DMS 273 treated with DMSO at 0.1 percent for 48 hours (cell line): ENCODE results near the gene COL6A2.

Experiments used
- DNase-seq: peaks from one replicate; lab custom pipeline; 2025; lab: John Stamatoyannopoulos, UW

COL6A2 gene

DNA sequence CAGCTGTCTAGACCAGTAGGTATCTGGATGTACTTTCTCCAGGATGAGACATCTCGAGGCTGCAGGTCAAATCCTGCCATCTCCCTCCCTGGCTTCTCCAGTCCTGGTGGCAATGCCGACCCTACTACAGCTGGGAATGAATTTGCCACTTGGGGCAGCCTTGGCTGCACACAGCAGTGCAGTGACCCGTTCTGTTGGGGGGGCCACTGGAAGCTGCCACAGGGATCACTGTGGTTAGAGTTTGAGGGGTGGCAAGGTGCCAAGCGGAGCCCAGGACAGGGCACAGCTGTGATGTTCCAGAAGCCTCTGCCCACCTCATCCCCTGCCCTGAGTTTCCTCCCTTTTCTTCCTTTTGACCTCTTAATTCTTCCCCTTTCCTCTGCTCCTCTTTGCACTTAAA lies 17.1 kb downstream of the COL6A2 start:
- DNase-seq: no peak

DNA sequence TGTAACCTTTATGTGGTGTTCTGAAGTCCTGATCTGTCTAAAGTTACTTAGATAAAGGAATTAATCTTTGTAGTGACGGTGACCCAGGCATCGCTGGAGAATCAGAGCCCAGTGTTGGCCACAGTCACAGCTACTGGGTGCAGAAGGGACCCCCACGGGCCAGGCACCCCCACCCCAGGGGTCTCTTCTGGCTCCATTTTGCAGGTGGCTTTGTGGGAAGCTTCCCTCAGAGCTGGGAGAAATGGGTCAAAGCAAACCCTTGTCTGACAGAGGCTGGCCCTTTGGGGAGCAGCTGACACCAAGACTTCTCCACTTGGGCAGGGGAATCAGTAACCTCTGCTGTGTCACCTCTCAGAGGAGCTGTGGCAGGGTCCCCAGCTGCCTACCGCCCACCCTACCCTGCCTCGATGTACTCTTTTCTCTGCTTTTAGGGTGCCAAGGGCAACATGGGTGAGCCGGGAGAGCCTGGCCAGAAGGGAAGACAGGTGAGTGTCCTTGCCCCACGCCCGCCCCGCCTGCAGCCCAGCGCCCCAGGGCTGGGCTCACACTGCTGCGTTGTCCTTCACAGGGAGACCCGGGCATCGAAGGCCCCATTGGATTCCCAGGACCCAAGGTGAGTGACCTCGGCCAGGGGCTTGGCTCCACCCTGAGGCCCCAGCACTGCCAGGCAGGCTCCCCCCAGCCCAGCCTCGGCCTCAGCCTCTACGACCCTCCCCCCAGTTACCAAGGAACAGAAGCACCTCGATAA lies 17.7 kb downstream of the COL6A2 start:
- no peak for DNase-seq

DNA sequence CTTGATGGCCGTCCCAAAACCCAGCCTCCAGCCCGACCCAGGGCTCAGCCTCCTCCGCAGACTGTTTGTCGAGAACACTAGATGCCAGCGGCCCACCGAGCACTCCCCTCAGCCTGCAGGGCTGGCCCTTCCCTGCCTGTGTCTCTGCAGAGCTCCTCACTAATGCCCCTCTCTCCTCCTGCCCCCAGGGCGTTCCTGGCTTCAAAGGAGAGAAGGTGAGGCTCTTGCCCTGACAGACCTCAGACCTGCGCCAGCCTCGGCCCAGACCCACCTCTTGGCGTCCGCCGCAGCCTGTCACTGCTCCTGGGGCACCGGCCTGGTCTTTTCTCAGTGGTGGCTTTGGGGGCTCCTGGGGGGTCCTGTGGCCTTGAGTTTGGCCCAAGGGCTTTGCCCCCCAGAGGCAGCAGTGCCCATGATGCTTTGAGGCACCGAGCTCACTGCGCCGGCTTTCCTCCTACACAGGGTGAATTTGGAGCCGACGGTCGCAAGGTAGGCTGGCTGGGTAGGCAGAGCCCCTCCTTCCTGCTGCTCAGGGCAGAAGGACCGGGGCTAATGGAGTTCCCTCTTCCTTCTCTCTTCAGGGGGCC lies 18.4 kb downstream of the COL6A2 start:
- DNase-seq: no peak

DNA sequence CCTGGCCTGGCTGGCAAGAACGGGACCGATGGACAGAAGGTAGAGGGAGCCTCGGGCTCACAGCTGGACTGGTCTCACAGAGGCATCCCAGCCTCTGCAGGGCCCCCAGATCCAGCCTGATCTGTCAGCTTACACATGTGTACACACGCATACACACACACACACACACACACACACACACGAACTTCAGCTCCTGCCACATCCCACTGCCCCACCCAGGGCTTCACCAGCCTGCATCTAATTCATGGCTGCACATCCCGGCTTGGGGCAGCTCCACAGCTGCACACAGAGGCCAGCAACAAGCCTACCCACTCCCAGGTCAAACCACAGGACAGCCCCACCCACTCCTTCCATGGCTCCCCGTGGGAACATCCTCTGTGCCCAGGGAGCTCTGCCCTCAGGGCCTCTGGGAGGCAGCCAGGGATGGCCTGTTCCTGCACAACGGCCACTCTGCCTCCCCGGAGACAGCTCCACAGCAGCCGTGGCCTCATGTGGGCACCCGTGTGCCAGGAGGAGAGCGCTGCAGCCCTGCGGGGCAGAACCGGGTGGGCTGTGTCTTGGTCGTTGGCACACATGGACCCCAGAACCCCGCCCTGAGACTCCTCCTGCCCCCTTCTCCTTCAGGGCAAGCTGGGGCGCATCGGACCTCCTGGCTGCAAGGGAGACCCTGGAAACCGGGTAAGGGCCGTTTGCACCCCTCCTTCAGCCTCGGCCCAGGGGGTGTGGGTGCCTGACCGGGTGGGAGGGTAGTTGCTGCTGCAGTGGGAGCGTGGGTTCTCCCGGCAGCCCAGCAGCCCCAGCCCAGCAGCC lies 19.1 kb downstream of the COL6A2 start:
- DNase-seq: no peak

DNA sequence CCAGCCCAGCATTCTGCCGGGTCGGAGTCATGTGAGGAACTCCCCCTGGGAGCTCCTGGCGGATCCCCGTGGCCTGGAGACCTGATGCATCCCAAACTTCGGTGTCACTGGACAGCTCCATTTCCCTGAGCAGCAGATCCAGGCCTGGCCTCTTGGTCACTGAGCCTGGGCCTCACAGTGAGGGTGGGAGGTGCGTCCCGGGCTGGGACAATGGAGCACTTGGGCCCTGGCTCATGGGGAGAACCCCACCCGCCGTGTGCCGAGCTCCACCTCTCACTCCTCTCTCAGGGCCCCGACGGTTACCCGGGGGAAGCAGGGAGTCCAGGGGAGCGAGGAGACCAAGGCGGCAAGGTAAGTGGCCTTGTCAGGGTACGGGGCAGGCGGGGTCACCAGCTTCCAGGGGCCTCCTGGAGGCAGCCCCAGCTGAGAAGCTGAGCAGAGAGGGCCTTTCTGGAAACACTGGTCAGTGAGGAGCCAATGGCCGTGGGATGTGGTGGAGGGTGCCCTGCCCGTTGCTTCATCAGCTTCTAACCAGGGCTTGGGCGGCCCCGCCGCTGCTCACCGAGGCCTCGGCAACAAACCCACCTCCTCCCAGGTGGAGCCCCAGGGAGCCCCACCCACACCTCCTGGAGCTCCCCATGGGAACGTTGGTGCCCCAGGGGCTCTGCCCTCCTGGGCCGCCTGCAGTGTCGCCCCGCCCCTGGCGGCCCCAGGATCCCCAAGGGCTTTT lies 19.8 kb downstream of the COL6A2 start:
- no peak for DNase-seq

DNA sequence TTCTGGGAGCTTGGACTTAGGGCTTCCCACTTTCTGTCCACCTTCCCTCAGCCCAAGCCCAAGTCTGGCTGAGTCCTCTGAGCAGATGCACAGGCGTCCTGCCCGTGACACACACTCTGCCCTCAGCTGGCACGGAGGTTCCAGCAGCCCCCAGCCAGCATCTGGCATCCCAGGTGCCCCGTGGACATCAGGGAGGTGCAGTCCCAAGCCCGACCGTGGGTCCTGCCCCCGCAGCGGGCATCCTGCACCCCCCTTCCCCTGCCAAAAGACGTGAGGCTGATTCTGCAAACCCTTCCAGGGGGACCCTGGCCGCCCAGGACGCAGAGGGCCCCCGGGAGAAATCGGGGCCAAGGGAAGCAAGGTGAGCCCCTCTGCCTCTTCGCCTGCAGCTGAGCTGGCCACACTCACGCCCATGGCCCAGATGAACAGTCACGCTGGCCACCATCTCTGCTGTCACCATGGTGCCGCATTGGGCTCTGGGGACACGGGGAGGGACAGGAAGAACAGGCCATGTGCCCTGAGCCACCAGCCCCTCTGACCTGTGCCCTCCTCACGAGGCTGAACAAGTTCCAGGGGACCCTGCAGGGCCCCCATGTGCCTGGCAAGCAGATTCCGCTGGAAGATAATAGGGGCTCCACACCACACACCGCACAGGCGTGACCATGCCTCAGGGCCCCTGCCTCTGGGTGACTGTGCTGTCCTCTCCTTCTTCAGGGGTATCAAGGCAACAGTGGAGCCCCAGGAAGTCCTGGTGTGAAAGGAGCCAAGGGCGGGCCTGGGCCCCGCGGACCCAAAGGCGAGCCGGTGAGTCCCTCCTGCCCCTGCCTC lies 20.6 kb downstream of the COL6A2 start:
- no peak for DNase-seq

DNA sequence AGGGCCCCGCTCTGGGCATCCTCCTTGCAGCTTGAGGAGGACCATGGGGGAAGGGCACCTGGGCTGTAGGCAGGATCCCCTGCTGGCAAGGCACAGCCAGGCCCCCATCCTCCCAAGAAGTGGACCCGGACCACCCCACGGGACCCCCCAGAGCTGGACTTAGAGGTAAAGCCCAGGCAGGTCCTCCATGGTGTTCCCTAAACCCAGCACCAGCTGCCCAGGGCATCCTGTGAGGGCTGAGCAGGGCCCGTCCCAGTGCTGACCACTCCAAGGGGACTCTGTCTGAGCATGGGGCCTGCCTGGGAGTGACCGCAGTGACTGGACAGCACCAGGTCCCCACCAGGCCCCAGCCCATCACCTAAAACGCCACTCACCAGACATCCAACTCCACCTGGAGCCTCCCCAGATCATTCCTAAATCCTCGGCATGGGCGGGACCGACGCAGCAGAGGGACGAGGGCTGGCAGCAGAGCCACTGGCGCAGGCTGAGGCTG lies 21.3 kb downstream of the COL6A2 start:
- no peak for DNase-seq

DNA sequence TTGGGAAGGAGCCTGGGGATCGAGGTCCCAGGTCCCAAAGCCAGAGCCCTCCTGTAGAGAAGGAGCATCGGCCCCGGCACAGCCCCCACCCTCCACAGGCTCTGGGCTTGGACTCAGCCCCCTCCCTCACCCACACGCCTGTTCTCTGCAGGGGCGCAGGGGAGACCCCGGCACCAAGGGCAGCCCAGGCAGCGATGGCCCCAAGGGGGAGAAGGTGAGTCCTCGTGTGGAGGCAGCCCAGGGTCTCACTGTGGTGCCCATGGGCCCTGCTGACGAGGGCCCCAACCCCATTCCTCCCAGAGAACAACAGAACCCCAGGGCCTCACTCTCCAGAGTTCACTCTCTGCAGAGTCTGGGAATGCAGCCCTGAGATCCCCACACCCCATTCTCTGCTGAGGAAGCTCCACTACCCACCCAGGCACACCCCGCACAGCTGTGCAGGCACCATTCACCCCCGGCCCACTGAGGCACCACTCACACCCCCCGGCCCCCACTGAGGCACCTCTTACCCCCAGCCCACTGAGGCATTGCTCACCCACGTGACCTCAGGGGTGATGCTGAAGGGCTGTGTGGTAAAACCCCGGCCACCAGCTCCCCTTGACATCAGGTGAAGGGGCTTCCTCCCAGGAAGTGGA lies 21.8 kb downstream of the COL6A2 start:
- DNase-seq: no peak

DNA sequence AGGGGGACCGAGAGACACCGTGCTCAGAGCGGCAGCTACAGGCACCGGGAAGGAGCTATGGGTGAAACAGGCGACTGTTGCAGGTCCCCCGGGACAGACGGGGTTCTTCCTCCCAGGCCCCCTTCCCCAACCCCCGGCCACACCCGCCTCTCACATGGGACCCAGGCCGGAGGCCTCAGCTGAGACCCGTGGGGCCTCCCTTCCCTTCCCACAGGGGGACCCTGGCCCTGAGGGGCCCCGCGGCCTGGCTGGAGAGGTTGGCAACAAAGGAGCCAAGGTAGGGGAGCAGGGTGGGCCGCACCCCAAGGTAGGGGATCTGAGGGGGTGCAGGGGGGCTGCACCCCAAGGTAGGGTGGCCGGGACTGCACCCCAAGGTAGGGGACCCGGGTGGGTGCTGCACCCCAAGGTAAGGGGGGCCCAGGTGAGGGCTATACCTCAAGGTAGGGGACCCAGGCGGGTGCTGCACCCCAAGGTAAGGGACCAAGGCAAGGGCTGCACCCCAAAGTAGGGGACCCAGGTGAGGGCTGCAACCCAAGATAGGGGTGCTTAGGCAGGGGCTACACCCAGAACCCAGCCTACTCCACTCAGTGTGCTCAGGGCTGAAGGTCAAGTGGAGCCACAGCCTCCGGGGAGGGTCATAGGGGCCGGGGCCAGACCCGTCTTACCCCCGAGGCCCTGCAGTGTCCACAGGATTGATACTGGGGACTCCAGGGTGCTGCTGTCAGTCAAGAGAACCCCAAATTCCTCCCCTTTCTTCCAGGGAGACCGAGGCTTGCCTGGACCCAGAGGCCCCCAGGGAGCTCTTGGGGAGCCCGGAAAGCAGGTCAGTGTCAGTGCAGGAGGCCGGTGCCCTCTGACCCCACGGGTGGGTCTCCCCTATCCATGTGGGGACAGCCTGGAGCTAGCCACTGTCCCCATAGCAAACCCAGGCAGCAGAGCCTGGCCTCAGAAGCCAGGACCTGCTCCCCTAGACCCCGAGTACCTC lies 22.7 kb downstream of the COL6A2 start:
- no peak for DNase-seq

DNA sequence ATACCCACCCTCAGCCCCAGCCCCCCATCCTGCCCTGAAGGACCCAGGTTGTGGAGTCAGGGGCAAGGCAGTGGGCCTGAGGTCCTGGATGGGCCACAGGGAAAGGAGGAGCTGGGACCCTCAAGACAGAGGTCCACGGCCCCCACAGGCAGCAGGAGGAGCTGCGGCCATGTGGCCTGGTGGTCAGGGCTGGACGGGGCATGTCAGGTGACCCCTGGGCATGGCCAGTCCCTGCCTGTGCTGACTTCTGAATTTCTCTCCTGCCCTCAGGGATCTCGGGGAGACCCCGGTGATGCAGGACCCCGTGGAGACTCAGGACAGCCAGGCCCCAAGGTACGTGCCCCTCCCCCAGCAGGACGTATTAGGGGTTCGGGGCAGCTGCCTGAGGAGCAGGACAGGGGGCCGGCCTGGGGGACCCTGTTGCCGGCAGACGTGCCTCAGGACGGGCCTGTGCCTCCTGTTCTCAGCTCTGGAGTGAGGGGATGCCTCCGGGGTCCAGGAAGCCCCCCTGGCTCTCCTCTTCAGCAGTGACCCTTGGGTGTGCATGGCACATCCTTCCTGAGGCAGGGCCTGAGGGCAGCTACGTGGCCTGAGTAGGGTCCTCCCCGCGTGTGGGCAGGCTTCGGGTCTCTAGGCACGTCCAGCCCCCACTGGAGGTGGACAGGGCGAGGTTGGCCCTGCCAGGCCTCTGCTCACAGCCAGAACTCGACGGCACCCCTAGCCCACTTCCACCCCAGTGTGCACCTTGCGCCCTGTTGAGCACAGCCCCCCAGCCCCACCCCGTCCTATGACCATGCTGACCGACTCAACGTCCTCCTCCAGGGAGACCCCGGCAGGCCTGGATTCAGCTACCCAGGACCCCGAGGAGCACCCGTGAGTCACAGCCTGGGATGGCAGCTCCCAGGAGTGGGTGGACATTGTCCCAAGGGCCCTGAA lies 23.6 kb downstream of the COL6A2 start:
- DNase-seq: no peak

DNA sequence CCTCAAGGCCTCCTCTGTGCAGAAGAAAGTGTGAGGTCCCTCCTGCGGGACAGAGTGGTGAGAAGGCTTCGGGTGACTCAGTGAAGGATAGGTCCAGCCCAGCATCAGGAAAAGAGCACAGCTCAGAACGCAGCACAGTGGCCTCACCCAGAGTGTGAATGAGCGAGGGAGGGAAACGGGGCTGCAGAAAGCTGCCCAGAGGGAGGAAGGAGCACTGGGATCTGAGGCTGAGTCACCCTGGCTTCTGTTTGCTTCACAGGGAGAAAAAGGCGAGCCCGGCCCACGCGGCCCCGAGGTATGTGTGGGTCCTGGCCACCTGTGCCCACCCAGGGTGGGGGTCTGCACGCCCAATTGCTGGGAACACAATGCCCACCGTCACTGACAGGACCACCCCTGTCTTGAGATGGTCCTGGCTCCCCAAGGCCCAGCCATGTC lies 24.3 kb downstream of the COL6A2 start:
- no peak for DNase-seq

DNA sequence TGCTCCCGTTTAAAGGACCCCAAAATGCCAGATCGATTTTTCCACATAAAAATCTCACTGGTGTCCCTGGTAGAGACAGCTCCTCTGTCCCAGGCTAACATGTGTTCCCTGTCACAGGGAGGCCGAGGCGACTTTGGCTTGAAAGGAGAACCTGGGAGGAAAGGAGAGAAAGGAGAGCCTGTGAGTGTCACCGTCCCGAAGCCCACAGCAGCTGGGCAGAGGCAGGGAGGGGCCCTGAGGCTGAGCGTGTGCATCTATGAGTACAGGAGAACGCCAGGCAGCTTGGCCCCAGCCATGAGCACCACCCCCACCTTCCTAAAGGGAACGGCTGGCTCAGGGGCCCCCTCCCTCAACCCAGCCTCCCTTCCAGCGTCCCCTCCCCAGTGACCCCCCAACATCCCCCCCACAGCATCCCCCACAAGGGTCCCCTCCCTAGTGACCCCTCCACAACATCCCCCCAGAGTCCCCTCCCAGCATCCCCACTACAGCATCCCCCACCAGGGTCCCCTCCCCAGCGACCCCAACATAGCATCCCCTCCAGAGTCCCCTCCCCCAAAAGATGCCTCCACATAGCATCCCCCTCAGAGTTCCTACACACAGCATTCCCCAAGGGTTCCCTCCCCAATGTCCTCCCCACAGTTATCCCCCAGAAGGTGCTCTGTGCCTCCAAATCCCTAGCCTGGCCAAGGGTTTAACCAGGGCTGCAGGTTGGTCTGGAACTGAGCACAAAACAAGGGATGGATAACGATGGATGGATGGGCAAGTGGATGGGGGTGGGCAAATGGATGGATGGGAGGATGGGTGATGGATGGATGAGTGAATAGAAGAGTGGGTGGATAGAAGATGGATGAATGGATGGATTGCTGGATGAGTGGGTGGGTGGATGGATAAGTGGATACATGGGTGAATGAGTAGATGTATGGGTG lies 25.1 kb downstream of the COL6A2 start:
- no peak for DNase-seq

DNA sequence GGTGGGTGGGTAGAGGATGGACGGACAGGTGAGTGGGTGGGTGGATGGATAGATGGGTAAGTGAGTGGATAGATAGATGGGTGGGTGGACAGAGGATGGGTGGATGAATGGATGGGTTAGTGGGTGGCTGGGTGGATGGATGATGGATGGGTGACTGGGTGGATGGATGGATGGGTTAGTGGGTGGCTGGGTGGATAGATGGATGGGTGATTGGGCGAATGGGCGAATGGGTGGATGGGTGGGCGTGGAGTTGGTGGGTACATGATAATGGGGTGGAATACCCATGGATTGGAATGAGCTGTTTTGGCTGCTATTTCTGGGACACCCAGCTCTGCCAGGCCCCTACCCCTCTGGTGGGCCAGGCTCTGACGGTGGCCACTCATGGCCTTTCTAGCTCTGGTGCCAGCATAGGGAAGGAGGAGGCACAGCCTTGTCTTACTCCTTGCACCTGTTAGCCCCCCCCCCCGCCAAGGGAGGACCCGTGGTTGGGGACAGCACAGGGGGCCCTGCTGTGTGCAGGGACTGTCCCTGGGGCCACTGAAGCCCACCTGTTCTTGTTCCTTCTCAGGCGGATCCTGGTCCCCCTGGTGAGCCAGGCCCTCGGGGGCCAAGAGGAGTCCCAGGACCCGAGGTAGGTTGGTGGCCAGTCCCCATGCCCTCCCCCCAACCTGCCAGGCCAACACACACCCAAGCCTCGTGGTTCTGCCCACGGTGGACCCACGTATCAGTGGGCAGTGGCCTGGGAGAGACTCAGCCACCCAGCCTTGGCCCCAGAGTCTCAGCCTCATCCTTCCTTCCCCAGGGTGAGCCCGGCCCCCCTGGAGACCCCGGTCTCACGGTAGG lies 26.4 kb downstream of the COL6A2 start:
- DNase-seq: no peak

DNA sequence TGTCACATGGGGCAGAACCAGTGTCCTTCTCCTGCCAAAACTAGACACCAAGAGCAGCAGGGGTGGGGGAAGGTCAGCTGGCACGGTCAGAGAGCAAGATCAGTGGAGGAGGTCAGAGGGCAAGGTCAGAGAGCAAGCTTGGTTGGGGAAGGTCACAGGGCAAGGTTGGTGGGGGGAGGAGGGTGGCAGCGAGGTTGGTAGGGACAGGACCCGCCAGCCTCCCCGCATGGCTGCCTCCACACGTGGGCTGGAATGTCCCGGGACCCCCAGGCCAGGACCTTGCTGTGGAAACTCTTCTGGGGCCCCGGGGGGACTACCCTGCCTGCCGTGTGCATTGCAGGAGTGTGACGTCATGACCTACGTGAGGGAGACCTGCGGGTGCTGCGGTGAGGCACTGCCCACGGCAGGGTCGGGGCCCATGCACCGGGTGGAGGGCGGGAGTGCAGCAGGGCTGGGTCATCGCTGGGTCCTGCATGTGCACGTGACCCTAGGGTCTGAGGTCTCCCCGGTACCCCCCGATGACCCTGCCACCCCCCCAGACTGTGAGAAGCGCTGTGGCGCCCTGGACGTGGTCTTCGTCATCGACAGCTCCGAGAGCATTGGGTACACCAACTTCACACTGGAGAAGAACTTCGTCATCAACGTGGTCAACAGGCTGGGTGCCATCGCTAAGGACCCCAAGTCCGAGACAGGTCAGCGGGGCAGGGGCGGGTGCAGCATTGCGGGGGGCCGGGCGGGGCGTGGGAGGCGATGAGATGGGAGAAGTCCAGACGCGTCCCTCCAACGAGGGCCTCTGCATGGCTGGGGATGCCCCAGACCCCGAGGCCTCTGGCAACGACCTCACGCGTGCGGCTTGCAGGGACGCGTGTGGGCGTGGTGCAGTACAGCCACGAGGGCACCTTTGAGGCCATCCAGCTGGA lies 27.3 kb downstream of the COL6A2 start:
- no peak for DNase-seq

DNA sequence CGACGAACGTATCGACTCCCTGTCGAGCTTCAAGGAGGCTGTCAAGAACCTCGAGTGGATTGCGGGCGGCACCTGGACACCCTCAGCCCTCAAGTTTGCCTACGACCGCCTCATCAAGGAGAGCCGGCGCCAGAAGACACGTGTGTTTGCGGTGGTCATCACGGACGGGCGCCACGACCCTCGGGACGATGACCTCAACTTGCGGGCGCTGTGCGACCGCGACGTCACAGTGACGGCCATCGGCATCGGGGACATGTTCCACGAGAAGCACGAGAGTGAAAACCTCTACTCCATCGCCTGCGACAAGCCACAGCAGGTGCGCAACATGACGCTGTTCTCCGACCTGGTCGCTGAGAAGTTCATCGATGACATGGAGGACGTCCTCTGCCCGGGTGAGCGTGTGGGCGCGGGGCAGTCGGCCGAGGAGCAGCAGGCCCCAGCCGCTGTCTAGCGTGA lies 28.0 kb downstream of the COL6A2 start:
- DNase-seq: no peak
